ENCODE measurements around the gene CEP104.
A peak's percentile ranks its signal among the peaks of the same experiment; 100 is the strongest.

The CEP104 gene

GRCh38 chr1:3856923-3857790 lies at the start of gene CEP104, which contains the start of gene DFFB:
Gene CEP104, minus strand, starts transcription at chr1:3857211. Its CDS starts 4,804 bp downstream, at chr1:3852407.
Gene DFFB, plus strand, starts transcription at chr1:3857476. Its CDS starts 128 bp downstream, at chr1:3857604.
- peak; percentile 74 to 92 for DNase-seq

DNA sequence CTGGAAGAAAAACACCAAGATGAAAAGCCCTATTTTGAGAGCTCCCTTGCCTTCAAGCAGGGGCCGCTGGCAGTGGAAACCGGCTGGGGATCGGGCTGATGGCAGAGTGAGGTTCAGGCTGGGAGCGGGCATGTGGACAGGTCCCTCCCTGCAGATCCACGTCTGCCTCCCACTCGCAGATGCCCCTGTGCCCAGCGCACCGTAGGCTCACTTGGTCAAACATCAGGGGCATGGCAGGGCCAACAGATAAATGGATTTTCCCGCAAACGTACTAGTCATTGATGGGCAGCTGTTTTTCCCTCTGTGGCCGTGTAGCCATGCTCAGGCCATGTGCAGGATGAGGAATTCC lies 49.6 kb upstream of the CEP104 start:
- no peak for DNase-seq

DNA sequence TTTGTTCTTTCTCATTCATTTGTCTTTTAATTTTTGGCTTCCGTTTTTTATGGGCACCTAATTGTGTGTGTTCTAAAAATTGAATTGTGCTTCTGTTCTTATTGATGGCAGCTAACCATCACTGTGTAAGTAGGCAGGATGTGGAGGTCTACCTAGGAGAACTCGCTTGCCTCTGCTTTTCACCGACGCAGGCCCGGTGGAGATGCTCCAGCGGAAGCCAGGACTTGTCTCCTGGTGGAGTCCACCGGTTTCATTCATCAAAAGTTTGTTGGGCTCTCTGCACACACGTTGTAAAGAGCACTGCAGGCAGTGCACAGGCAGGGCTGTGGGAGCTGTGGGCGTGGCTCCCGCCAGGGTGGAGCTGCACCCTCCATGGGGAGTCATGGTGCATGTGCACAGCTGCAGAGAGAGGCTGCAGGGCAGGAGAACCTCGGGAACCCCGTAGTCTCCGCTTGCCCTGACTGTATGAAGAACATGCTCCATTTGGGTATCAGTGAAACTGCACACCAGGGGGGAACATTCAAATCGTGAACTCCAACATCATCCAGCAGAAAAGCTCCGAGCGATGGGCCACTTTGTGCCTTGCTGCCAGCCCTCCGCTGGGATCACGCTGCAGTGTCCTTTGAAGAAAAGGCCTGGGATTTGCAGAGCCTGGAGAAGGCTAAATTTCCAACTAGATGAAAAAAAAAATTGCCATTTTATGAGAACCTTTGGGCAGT lies 49.1 kb upstream of the CEP104 start:
- no peak for DNase-seq

DNA sequence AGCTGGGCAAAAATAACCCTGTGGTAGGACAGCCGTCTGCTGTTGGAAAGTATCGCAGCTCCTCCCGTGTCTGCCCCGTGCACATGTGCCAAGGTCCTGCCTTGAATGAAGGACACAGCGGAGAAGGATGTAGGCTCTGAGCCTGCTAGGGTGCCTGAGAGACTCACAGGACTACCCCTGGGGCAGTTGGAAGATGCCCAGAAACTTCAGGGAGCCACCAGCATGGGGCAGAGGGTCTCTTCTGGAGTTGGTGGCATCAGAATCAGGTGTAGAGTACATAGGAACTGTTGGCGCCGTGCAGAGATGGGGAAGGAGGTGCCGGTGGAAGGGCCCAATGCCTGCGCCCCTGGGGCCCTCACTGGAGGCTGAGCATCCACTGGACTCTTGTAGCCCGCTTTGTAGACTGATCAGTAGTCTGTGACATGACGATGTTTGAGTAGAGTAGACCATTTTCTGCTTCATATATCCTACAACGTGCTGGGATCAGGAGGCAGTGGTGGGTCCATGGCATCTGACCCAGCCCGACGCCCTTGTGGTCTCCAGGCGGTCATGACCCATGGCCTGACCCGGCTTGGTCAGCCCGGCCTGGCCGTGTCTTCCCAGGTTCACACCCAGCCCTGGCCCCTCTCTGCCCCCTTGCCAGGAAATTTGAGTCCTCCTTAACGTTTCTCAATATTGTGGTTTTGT lies 48.4 kb upstream of the CEP104 start:
- no peak for DNase-seq

- DNase-seq, result no peak
Measured at GRCh38 chr1:3904843-3905185, 47.8 kb upstream of the CEP104 start.

- DNase-seq, result no peak
Measured at GRCh38 chr1:3904006-3904842, 47.2 kb upstream of the CEP104 start.

DNA sequence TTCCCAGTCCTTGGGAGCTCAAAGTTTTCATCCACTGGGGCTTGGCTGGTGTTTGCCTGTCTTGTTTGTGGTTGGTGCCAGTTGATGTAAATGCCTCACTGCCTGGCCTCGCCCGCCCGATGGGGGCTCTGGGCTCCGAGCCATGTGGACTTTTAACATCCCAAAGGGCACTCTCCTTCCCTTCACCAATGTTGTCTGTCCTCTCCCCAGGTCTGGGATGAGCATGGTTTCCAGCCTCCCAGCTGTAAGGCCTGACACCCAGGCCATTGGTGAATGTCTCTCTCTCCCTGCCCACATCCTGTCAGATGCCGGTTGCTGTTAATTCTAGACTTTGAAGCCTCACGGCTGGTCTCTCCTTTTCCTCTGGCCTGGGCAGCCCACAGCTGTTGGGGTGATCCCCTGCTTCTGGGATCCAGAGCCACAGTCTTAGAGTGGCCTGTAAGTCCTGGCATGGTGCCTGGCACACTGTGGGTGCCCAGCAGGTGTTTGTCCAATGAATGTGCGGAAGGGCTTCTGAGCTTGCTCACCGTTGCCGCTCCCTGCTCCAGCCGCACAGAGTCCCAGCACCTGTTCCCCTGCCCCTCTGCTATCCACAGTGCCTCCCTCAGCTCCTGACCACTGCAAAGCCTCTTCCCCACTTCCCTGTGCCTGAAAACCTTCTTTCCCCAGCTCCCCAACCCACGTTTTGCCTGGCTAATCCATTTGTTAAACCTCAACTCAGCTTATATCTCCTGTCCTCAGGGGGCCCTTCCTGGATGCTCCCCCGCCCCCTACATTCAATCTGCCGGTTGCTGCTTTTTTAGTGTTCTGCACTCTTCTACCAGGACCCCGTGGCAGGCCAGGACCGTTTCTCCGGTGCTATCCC lies 46.4 kb upstream of the CEP104 start:
- DNase-seq, result no peak

GRCh38 chr1:3902571-3903091 lies 45.6 kb upstream of the CEP104 start:
- DNase-seq, result no peak

GRCh38 chr1:3902111-3902511 lies 45.1 kb upstream of the CEP104 start:
- DNase-seq, result no peak

- peak; percentile 44 to 92 for DNase-seq
Measured at GRCh38 chr1:3900969-3901529, 44.0 kb upstream of the CEP104 start.

- peak; percentile 83 to 97 for DNase-seq
Measured at GRCh38 chr1:3900150-3900968, 43.3 kb upstream of the CEP104 start, which contains the start of gene C1orf174. Gene C1orf174, minus strand, starts transcription at chr1:3900272. Its CDS starts 86 bp downstream, at chr1:3900186.

GRCh38 chr1:3899754-3900149 lies 42.7 kb upstream of the CEP104 start:
- DNase-seq, result no peak

DNA sequence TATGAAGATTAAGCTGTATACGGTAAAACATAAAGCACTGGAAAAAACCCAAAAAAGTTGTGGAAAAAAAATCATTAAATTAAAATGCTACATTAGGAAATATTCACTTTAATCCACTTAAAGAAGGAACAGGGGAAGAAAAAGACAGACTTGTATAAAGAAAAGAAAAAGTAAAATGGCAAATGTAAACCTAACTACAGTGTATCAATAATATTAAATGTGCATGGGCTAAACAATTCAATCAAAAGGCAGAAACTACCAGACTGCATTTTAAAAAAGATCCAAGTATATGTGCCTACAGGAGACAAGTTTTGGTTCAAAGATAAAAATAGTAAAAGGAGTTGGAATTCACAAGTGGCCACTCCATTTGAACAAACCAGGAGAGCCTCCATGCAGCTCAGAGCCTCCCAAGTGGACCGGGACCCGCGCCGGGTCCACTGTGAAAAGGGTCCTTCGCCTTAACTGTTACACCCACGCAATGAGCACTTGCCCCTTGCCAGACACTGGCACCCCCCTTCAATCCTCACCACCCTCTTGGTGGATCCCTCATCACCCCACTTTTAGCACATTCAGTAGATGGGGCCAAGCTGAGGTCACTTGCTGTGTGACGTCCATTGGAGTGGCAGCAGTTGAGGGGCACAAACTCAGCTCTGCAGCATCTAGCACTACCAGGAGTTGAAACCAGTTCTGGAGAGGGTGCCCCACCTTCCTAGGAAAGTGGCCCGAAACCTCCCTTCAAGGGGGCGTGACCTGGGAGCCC lies 42.2 kb upstream of the CEP104 start:
- no peak for DNase-seq

DNA sequence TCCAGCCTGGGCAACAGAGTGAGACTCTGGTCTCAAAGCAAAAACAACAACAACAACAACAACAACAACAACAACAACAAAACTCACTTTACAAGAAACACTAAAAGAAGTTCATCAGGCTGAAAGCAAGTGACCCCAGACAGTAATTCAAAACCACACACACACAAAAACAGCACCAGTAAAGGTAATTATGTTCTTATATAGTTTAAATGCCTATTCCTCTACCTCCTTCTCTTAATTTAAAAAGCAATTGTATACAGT lies 41.4 kb upstream of the CEP104 start:
- no peak for DNase-seq

DNA sequence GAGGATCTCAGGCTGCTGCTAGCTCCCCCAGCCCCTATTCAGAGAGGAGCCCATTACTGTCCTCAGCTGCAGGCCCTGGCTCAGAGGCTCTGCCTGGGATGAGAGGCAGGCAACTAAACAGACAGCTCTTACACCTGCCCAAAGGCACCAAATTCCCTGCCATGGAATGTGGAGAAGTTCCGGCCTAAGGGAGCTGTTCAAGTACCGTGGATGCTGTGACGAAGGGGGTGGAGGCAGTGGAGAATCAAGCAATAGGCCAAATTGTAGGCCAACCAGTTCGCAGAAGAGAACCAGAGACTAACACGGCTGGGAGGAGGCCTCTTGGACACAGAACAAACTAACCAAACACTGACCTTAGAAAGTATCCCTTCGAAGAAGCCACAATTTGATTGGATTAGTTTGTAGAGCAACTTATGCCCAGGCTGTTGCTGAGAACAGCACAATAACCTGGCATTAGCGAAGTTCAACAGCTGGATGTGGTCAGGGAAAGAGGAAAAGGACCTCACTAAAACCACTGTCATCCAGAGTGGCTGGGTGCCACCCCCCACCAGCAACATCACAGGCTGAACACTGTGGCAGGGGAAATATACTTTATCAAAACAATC lies 39.5 kb upstream of the CEP104 start:
- no peak for DNase-seq

GRCh38 chr1:3895951-3896325 lies 38.9 kb upstream of the CEP104 start:
- DNase-seq, result no peak

DNA sequence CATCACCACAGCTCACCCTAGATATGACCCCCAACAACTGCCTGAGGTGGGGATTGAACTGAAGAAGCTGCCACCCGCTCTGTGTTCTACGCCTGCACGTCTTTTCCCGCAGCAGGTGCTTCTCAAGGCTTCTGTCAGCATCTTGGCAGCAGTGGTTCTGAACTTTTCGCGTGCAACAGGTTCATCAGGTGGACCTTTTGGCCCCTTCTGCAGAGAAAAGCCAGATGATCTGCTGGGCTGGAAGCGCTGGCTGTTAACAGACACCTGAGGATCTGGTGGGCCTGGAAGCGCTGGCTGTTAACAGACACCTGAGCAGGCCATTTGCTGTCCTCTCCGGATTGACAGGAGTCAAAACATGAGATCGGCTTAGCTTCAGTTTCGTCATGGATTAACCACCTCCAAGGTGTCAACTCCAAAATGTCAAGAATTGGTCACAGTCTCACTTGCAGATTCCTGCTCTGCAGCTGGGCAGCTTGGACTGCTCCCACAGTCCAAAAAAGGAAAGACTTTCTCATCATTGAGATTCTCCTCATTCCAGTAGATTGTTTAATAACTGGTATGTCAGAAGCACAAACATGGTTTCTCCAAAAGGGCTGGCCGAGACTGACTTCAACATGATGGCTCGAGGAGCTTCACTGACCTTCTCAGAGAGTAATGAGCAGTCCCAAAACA lies 38.4 kb upstream of the CEP104 start:
- DNase-seq, result no peak

- no peak for DNase-seq
Measured at GRCh38 chr1:3894626-3895278, 37.7 kb upstream of the CEP104 start.
